Measurements from ENCODE around the gene NRF1.
"Not testable (repeated sequence)": the region's sequence is repeated elsewhere in the genome, so short reads cannot be mapped to it uniquely, and the experiment has no call there.

NRF1 gene

GRCh38 chr7:129784783-129785684, 173.5 kb downstream of the NRF1 start:
- no peak for DNase-seq

GRCh38 chr7:129785685-129786514, 174.4 kb downstream of the NRF1 start:
- DNase-seq = no peak

- no peak for DNase-seq
Observed at GRCh38 chr7:129786825-129787563, 175.5 kb downstream of the NRF1 start.

- no peak for DNase-seq
Observed at GRCh38 chr7:129789000-129789399, 177.5 kb downstream of the NRF1 start.

GRCh38 chr7:129789652-129790051, 178.1 kb downstream of the NRF1 start:
- no peak for DNase-seq

- DNase-seq = no peak
Observed at GRCh38 chr7:129790136-129790535, 178.6 kb downstream of the NRF1 start.

- no peak for DNase-seq
Observed at GRCh38 chr7:129792721-129793120, 181.2 kb downstream of the NRF1 start.

GRCh38 chr7:129793506-129794310, 182.2 kb downstream of the NRF1 start:
- no peak for DNase-seq

- DNase-seq = not testable (repeated sequence)
Observed at GRCh38 chr7:129794461-129794860, 182.9 kb downstream of the NRF1 start.

GRCh38 chr7:129796186-129796775, 184.8 kb downstream of the NRF1 start:
- no peak for DNase-seq

- no peak for DNase-seq
Observed at GRCh38 chr7:129797214-129797789, 185.8 kb downstream of the NRF1 start.

- no peak for DNase-seq
Observed at GRCh38 chr7:129798616-129799349, 187.3 kb downstream of the NRF1 start.

GRCh38 chr7:129799350-129799955, 187.9 kb downstream of the NRF1 start:
- DNase-seq = no peak

- DNase-seq = no peak
Observed at GRCh38 chr7:129800901-129801300, 189.4 kb downstream of the NRF1 start.

GRCh38 chr7:129801882-129802281, 190.4 kb downstream of the NRF1 start:
- no peak for DNase-seq

- DNase-seq = no peak
Observed at GRCh38 chr7:129803546-129804081, 192.1 kb downstream of the NRF1 start.

GRCh38 chr7:129804111-129804889, 192.8 kb downstream of the NRF1 start:
- no peak for DNase-seq

- DNase-seq = no peak
Observed at GRCh38 chr7:129804890-129805719, 193.6 kb downstream of the NRF1 start.
